HCT116 (cell line): ENCODE measurements around the gene MAP3K20.

Experiments used
- EZH2 ChIP-seq: fragments of 200-600 bp; sonication (generic); IDR thresholded peaks from 2 replicates; pipeline ENCODE4 v1.6.1; 2017; ENCODE audit warnings: antibody characterized with exemption, mixed run types
- EZH2phosphoT487 ChIP-seq: fragments of 200-600 bp; IDR thresholded peaks from 2 replicates; pipeline ENCODE4 v1.6.1; 2018; ENCODE audit warnings: antibody characterized with exemption, borderline replicate concordance
- JUND ChIP-seq: IDR thresholded peaks from 2 replicates; pipeline ENCODE4 v1.6.1; 2012
- POLR2A ChIP-seq: IDR thresholded peaks from 2 replicates; pipeline ENCODE4 v1.7.0; 2011; ENCODE audit warnings: borderline replicate concordance; ENCODE audit not compliant: insufficient read depth, insufficient read length; ENCODE audit errors: extremely low read depth
- POLR2AphosphoS5 ChIP-seq: IDR thresholded peaks from 2 replicates; pipeline ENCODE4 v1.6.1; 2011; ENCODE audit warnings: mild to moderate bottlenecking, low read depth, low read length, moderate library complexity
- SRF ChIP-seq: IDR thresholded peaks from 2 replicates; pipeline ENCODE4 v1.6.1; 2012; ENCODE audit warnings: low read depth
- TF ChIP-seq, protein P1 (sequence below), 3 experiments: fragments of 200-600 bp in 1 of 3; sonication (generic) in 1 of 3; IDR thresholded peaks in 2 of 3; conservative IDR thresholded peaks in 1 of 3; 2 replicates each; pipeline ENCODE4 v1.5.1; 2012 to 2017; ENCODE audit warnings: low read depth in 2 of 3, low read length in 2 of 3, antibody characterized with exemption in 1 of 3, borderline replicate concordance in 1 of 3, control low read depth in 1 of 3, mild to moderate bottlenecking in 1 of 3, mixed read lengths in 1 of 3, mixed run types in 1 of 3, moderate library complexity in 1 of 3; ENCODE audit not compliant: insufficient read depth in 1 of 3
- TF ChIP-seq, protein P2 (sequence below): IDR thresholded peaks from 2 replicates; pipeline ENCODE4 v1.6.1; 2012; ENCODE audit warnings: low read depth
- TF ChIP-seq, protein P3 (sequence below): IDR thresholded peaks from 2 replicates; pipeline ENCODE4 v1.6.1; 2012
- TF ChIP-seq, protein P4 (sequence below): IDR thresholded peaks from 2 replicates; pipeline ENCODE4 v1.6.1; 2012

DNA sequence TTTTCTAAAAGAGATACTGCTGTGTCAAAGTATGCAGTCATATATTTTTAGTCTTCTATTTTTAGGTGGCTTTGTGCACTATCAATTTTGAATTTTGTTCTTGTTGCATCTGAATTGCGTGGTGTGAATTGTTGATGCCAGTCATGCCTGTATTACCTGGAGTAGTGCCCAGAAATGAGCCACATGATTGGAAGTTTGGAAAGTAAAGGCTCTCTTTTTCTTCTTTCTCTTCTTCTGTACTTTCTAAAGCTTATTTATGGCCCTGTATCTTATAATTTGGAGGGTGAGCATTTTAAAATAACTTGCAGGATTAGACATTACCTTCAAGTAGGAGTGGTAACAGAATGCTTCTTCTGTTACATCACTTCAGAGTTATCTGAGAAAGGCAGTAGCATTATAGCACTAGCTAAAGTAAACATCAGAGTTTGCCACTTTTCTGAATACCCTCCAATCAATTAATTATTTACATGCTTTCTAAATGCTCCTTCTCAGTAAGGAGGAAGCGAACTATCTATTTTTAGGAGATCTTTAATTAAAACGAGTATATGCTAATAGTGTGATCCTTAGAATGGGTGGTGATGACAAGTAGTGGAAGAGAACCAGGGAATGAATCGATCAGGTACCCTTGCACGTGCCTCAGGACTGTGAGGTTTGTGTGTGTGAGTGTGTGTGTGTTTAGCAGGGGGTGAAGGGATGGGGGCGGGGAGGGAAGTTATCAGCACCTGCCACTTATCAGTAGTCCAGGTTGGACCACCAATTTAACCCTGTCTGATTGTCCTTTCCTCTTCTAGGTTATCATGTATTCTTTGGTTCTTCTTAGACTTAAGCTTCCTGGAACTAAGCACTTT lies 112.5 kb downstream of the MAP3K20 start:
- TF ChIP-seq EZH2 (no peak), JUND (no peak), SRF (no peak), POLR2A (no peak), POLR2AphosphoS5 (no peak), EZH2phosphoT487 (no peak)
- TF ChIP-seq, protein P1, sequence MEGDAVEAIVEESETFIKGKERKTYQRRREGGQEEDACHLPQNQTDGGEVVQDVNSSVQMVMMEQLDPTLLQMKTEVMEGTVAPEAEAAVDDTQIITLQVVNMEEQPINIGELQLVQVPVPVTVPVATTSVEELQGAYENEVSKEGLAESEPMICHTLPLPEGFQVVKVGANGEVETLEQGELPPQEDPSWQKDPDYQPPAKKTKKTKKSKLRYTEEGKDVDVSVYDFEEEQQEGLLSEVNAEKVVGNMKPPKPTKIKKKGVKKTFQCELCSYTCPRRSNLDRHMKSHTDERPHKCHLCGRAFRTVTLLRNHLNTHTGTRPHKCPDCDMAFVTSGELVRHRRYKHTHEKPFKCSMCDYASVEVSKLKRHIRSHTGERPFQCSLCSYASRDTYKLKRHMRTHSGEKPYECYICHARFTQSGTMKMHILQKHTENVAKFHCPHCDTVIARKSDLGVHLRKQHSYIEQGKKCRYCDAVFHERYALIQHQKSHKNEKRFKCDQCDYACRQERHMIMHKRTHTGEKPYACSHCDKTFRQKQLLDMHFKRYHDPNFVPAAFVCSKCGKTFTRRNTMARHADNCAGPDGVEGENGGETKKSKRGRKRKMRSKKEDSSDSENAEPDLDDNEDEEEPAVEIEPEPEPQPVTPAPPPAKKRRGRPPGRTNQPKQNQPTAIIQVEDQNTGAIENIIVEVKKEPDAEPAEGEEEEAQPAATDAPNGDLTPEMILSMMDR (IDR thresholded peaks at IDR 0.05 in 2 of 3, conservative IDR thresholded peaks at IDR 0.05 in 1 of 3; ENCODE audit: borderline replicate concordance in 1 of 3, insufficient read depth in 1 of 3, low read depth in 2 of 3, low read length in 2 of 3): no peak
- TF ChIP-seq, protein P2, sequence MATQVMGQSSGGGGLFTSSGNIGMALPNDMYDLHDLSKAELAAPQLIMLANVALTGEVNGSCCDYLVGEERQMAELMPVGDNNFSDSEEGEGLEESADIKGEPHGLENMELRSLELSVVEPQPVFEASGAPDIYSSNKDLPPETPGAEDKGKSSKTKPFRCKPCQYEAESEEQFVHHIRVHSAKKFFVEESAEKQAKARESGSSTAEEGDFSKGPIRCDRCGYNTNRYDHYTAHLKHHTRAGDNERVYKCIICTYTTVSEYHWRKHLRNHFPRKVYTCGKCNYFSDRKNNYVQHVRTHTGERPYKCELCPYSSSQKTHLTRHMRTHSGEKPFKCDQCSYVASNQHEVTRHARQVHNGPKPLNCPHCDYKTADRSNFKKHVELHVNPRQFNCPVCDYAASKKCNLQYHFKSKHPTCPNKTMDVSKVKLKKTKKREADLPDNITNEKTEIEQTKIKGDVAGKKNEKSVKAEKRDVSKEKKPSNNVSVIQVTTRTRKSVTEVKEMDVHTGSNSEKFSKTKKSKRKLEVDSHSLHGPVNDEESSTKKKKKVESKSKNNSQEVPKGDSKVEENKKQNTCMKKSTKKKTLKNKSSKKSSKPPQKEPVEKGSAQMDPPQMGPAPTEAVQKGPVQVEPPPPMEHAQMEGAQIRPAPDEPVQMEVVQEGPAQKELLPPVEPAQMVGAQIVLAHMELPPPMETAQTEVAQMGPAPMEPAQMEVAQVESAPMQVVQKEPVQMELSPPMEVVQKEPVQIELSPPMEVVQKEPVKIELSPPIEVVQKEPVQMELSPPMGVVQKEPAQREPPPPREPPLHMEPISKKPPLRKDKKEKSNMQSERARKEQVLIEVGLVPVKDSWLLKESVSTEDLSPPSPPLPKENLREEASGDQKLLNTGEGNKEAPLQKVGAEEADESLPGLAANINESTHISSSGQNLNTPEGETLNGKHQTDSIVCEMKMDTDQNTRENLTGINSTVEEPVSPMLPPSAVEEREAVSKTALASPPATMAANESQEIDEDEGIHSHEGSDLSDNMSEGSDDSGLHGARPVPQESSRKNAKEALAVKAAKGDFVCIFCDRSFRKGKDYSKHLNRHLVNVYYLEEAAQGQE: no peak
- TF ChIP-seq, protein P3, sequence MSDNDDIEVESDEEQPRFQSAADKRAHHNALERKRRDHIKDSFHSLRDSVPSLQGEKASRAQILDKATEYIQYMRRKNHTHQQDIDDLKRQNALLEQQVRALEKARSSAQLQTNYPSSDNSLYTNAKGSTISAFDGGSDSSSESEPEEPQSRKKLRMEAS: no peak
- TF ChIP-seq, protein P4, sequence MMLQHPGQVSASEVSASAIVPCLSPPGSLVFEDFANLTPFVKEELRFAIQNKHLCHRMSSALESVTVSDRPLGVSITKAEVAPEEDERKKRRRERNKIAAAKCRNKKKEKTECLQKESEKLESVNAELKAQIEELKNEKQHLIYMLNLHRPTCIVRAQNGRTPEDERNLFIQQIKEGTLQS: no peak
